Fibroblast of lung (primary cell): ENCODE results near the gene RTP1.

ENCODE experiments used
- EZH2 ChIP-seq: IDR thresholded peaks from 2 replicates; pipeline ENCODE4 v1.5.1; 2012; ENCODE audit warnings: low read length, control low read depth, mild to moderate bottlenecking; ENCODE audit errors: missing control alignments
- TF ChIP-seq, protein P1 (sequence below), 2 donors: IDR thresholded peaks in 1 of 2; conservative IDR thresholded peaks in 1 of 2; 1 replicate in 1 of 2; 2 replicates in 1 of 2; pipeline ENCODE4 v1.5.1; 2011 to 2012; ENCODE audit warnings: low read length in 2 of 2, control low read depth in 1 of 2, inconsistent platforms in 1 of 2, low read depth in 1 of 2, mild to moderate bottlenecking in 1 of 2

DNA sequence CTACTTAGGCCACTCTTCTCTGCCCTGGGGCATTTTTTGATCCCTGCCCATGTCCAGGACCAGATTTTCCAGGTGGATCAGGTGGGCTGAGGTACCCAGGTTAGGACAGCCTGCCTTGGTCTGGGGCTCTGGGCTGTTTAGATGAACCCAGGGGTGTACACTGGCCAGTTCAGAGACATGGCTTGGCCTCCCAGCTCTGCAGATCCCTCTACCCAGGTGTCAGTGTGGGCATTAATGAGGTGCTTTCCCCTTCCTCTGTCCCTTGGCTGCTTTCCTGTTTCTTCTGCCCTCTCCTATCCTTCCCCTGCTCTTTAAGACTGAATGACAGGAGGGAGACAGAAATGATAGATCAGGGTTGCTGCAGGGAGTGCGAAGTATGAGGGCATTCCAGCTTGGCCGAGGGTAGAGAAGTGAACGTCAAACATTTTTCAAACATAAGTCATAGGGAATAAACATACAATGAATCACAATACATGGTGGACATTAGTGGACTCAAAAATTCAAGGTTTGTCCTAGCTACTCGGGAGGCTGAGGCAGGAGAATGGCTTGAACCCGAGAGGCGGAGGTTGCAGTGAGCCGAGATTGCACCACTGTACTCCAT is 30.5 kb downstream of the RTP1 start:
- TF ChIP-seq, protein P1, sequence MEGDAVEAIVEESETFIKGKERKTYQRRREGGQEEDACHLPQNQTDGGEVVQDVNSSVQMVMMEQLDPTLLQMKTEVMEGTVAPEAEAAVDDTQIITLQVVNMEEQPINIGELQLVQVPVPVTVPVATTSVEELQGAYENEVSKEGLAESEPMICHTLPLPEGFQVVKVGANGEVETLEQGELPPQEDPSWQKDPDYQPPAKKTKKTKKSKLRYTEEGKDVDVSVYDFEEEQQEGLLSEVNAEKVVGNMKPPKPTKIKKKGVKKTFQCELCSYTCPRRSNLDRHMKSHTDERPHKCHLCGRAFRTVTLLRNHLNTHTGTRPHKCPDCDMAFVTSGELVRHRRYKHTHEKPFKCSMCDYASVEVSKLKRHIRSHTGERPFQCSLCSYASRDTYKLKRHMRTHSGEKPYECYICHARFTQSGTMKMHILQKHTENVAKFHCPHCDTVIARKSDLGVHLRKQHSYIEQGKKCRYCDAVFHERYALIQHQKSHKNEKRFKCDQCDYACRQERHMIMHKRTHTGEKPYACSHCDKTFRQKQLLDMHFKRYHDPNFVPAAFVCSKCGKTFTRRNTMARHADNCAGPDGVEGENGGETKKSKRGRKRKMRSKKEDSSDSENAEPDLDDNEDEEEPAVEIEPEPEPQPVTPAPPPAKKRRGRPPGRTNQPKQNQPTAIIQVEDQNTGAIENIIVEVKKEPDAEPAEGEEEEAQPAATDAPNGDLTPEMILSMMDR (conservative IDR thresholded peaks at IDR 0.05 in 1 of 2, IDR thresholded peaks at IDR 0.05 in 1 of 2; ENCODE audit: low read depth in 1 of 2, low read length in 2 of 2), result no peak
- TF ChIP-seq EZH2, result no peak
